Panc1 (cell line): ENCODE results near the gene ADM2. TPM values are rescaled to one million over a fixed set of nuclear protein-coding genes. Genes with fewer than 3 reads are reported as not detected.

Experiments
- ATAC-seq: fragments of 200-7000 bp; cut with Tn5 transposase; 2 replicates; pipeline ENCODE4 v1.9.1; 2020; ENCODE audit warnings: mild to moderate bottlenecking, moderate library complexity
- BruUV-seq: library from RNA; stranded (reverse); fragments of 400-500 nt; replicated peaks from 2 replicates; lab custom pipeline; 2021; lab: Mats Ljungman, UMichigan
- CTCF ChIA-PET: fragments of 300-600 bp; sonication (Branson Sonifier 250); formaldehyde crosslinking; loops from one replicate; lab custom pipeline; 2022; ENCODE audit warnings: antibody characterized with exemption; lab: Charles Lee
- POLR2A ChIA-PET: fragments of 300-600 bp; sonication (Branson Sonifier 250); formaldehyde crosslinking; loops from one replicate; lab custom pipeline; 2022; ENCODE audit warnings: antibody characterized with exemption; lab: Charles Lee
- DNase-seq: peaks from one replicate; pipeline ENCODE4 v3.0.0-alpha.2; 2010; ENCODE audit warnings: low read depth, low spot score
- H3K27ac ChIP-seq: 2 replicates; pipeline ENCODE4 v1.5.1; 2011; ENCODE audit warnings: mild to moderate bottlenecking, low read length, inconsistent platforms
- H3K27me3 ChIP-seq: fragments of 200-500 bp; sonication (Bioruptor generic); 2 replicates; pipeline ENCODE4 v1.6.0; 2014; ENCODE audit warnings: low read length, inconsistent platforms; ENCODE audit not compliant: control insufficient read depth, insufficient read depth
- H3K36me3 ChIP-seq: fragments of 200-500 bp; sonication (Bioruptor generic); 2 replicates; pipeline ENCODE4 v1.5.1; 2014; ENCODE audit warnings: inconsistent platforms, mild to moderate bottlenecking, low read length, moderate library complexity; ENCODE audit not compliant: control insufficient read depth, insufficient read depth
- H3K4me1 ChIP-seq: 2 replicates; pipeline ENCODE4 v1.5.1; 2011; ENCODE audit warnings: inconsistent platforms, mild to moderate bottlenecking, low read length, moderate library complexity; ENCODE audit not compliant: control insufficient read depth, insufficient read depth
- H3K4me3 ChIP-seq, 2 experiments: 2 replicates each; pipeline ENCODE4 v1.5.1; 2011 to 2012; ENCODE audit warnings: low read depth in 2 of 2, low read length in 2 of 2, mild to moderate bottlenecking in 2 of 2, inconsistent platforms in 1 of 2, moderate library complexity in 1 of 2
- H3K9me3 ChIP-seq: fragments of 200-500 bp; sonication (Bioruptor generic); 2 replicates; pipeline ENCODE4 v1.5.1; 2014; ENCODE audit warnings: low read depth, mild to moderate bottlenecking, inconsistent platforms, low read length, moderate library complexity; ENCODE audit not compliant: control insufficient read depth, insufficient read depth
- POLR2AphosphoS5 ChIP-seq: IDR thresholded peaks from 2 replicates; pipeline ENCODE4 v1.6.1; 2012; ENCODE audit warnings: mild to moderate bottlenecking, low read depth, low read length, moderate library complexity
- SIN3A ChIP-seq: IDR thresholded peaks from 2 replicates; pipeline ENCODE4 v1.6.1; 2012; ENCODE audit warnings: low read depth, mild to moderate bottlenecking, low read length, moderate library complexity, borderline replicate concordance; ENCODE audit not compliant: insufficient read depth
- TCF7L2 ChIP-seq: IDR thresholded peaks from 2 replicates; pipeline ENCODE4 v1.6.1; 2011; ENCODE audit warnings: mild to moderate bottlenecking, low read depth, low read length, inconsistent platforms
- in situ Hi-C: cut with HindIII; loops from 2 replicates; pipeline ENCODE4 v1.10.0; 2016; ENCODE audit warnings: low sequenced_read_pairs, low pct_unique_long_range_greater_than_20kb
- intact Hi-C: fragments of 100-400 bp; cut with micrococcal nuclease; formaldehyde crosslinking; loops from one replicate; pipeline ENCODE4 v1.10.0; 2022; ENCODE audit not compliant: unreplicated experiment
- total RNA-seq: library from RNA; stranded (reverse); gene quantifications from one replicate; pipeline ENCODE4 v1.2.1, GENCODE V29; 2021; ENCODE audit not compliant: unreplicated experiment
- TF ChIP-seq, protein P1 (sequence below): fragments of 450-650 bp; IDR thresholded peaks from 2 replicates; pipeline ENCODE4 v1.5.1; 2017; ENCODE audit warnings: mild to moderate bottlenecking
- TF ChIP-seq, protein P2 (sequence below), 2 experiments: IDR thresholded peaks; 2 replicates each; pipeline ENCODE4 v1.6.1; 2011 to 2012; ENCODE audit warnings: low read depth in 2 of 2, control low read depth in 1 of 2, low read length in 1 of 2, mild to moderate bottlenecking in 1 of 2, moderate library complexity in 1 of 2; ENCODE audit not compliant: insufficient read depth in 1 of 2

Gene ADM2
- total RNA-seq, 1 experiment from 2014 or later, result 3.9 TPM

DNA sequence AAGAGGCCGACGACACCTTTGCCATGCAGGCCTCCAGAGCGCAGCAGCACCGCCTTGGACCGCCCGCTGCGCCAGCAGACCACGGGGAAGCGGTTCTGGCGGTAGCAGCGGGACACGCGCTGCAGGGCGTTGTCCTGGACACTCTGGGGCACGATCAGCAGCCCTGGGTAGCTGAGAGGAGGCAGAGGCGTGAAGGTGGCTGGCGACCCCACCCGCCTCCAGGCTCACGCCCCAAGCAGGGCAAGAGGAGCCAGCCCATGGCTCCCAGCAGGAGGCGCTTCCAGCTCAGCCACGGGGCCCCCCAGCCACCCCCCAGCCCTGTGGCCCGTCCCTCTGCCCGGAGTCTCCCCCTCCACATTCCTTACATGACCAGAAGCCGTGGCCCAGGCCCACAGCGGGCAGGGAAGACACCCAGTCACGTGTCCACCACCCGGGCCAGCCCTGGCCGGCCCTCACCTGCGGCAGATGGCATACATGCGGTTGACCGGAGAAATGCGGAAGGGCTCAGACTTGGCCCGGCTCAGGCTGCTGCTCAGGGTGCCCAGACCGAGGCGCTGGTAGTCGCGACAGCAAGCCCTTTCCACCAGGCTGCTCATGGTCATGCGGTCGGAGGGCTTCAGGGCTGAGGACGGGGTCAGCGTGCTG, 21.7 kb upstream of the ADM2 start:
- H3K27ac ChIP-seq, result no peak overlapping the region
- no TSS peak for BruUV-seq

DNA sequence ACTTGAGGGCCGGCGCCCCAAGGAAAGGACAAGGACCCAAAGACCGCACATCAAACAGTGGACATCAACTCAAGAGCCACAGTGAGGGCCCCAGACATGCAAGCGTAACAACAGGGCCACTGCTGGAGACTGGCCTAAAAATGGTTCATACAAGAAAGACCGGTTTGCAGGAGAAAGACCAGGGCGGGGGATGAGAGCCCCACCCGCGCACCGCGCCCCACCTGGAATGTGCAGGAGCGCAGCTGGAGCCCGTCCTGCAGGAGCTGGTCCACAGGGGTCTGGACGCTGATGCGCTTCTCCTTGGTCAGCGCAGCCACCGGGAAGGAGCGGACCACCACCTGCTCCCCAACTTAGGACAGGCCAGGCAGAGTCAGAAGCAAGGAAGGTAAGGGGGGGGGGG, 20.4 kb upstream of the ADM2 start:
- intact Hi-C loops (no loop called here), in situ Hi-C loops (no loop called here)
- POLR2A ChIA-PET, result no interaction called here
- Histone ChIP-seq H3K27ac (no peak overlapping the region), H3K27me3 (no peaks in the 10 kb centered on the region), H3K36me3 (peaks cover 5% of the 10 kb centered on the region; the same call in 1 of the 2 replicates), H3K9me3 (no peaks in the 10 kb centered on the region), H3K4me1 (no peaks in the 10 kb centered on the region), H3K4me3 (no peak overlapping the region)
- no TSS peak for BruUV-seq
- ATAC-seq, result no peak
- CTCF ChIA-PET, result no interaction called here
- no peak for DNase-seq
- TF ChIP-seq POLR2AphosphoS5 (no peak), TCF7L2 (no peak), SIN3A (no peak)
- TF ChIP-seq, protein P1, sequence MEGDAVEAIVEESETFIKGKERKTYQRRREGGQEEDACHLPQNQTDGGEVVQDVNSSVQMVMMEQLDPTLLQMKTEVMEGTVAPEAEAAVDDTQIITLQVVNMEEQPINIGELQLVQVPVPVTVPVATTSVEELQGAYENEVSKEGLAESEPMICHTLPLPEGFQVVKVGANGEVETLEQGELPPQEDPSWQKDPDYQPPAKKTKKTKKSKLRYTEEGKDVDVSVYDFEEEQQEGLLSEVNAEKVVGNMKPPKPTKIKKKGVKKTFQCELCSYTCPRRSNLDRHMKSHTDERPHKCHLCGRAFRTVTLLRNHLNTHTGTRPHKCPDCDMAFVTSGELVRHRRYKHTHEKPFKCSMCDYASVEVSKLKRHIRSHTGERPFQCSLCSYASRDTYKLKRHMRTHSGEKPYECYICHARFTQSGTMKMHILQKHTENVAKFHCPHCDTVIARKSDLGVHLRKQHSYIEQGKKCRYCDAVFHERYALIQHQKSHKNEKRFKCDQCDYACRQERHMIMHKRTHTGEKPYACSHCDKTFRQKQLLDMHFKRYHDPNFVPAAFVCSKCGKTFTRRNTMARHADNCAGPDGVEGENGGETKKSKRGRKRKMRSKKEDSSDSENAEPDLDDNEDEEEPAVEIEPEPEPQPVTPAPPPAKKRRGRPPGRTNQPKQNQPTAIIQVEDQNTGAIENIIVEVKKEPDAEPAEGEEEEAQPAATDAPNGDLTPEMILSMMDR, result no peak

More for the DNA sequence above, 21.7 kb upstream of the ADM2 start:
- in situ Hi-C loops (no loop called here), intact Hi-C loops (no loop called here)
- ChIA-PET POLR2A (no interaction called here), CTCF (no interaction called here)
- no peak overlapping the region for H3K4me3 ChIP-seq
- no peaks in the 10 kb centered on the region for H3K9me3 ChIP-seq
- DNase-seq, result no peak
- H3K36me3 ChIP-seq, result peaks cover 5% of the 10 kb centered on the region; the same call in 1 of the 2 replicates
- H3K27me3 ChIP-seq, result no peaks in the 10 kb centered on the region
- no peak for ATAC-seq
- TF ChIP-seq, protein P1, result no peak; the same call in 1 of the 2 replicates
- TF ChIP-seq TCF7L2 (no peak), POLR2AphosphoS5 (no peak), SIN3A (no peak)
- TF ChIP-seq, protein P2, sequence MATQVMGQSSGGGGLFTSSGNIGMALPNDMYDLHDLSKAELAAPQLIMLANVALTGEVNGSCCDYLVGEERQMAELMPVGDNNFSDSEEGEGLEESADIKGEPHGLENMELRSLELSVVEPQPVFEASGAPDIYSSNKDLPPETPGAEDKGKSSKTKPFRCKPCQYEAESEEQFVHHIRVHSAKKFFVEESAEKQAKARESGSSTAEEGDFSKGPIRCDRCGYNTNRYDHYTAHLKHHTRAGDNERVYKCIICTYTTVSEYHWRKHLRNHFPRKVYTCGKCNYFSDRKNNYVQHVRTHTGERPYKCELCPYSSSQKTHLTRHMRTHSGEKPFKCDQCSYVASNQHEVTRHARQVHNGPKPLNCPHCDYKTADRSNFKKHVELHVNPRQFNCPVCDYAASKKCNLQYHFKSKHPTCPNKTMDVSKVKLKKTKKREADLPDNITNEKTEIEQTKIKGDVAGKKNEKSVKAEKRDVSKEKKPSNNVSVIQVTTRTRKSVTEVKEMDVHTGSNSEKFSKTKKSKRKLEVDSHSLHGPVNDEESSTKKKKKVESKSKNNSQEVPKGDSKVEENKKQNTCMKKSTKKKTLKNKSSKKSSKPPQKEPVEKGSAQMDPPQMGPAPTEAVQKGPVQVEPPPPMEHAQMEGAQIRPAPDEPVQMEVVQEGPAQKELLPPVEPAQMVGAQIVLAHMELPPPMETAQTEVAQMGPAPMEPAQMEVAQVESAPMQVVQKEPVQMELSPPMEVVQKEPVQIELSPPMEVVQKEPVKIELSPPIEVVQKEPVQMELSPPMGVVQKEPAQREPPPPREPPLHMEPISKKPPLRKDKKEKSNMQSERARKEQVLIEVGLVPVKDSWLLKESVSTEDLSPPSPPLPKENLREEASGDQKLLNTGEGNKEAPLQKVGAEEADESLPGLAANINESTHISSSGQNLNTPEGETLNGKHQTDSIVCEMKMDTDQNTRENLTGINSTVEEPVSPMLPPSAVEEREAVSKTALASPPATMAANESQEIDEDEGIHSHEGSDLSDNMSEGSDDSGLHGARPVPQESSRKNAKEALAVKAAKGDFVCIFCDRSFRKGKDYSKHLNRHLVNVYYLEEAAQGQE (IDR thresholded peaks at IDR 0.05; ENCODE audit: insufficient read depth in 1 of 2, low read depth in 2 of 2, low read length in 1 of 2), result no peak
- no peaks in the 10 kb centered on the region for H3K4me1 ChIP-seq
